Lung (tissue), 12 donors: ENCODE data around the gene SH3PXD2A. TPM values are rescaled to one million over a fixed set of nuclear protein-coding genes. Genes with fewer than 3 reads are reported as not detected.

ENCODE experiments used
- ATAC-seq: fragments of 200-7000 bp; cut with Tn5 transposase; one replicate; pipeline ENCODE4 v1.9.1; 2020; ENCODE audit warnings: moderate number of reproducible peaks; ENCODE audit not compliant: insufficient read depth, low FRiP score
- DNase-seq, 3 donors: peaks; one replicate each; pipeline ENCODE4 v3.0.0-alpha.2; 2013 to 2017
- H3K27ac ChIP-seq, 2 donors: one replicate each; pipeline ENCODE4 v1.5.1; 2013; ENCODE audit warnings: mild to moderate bottlenecking in 2 of 2, moderate library complexity in 2 of 2, control low read depth in 1 of 2, inconsistent platforms in 1 of 2, low read depth in 1 of 2, low read length in 1 of 2
- H3K27me3 ChIP-seq, 3 donors: one replicate each; pipeline ENCODE4 v1.5.1; 2013; ENCODE audit warnings: low read length in 2 of 3; ENCODE audit not compliant: control insufficient read depth in 3 of 3, insufficient read depth in 3 of 3
- H3K36me3 ChIP-seq, 4 donors: one replicate each; pipeline ENCODE4 v1.5.1; 2013; ENCODE audit warnings: low read length in 4 of 4, mild to moderate bottlenecking in 1 of 4, moderate library complexity in 1 of 4; ENCODE audit not compliant: control insufficient read depth in 4 of 4, insufficient read depth in 4 of 4
- H3K4me1 ChIP-seq, 5 donors: one replicate each; pipeline ENCODE4 v1.5.1; 2013; ENCODE audit warnings: low read length in 5 of 5, mild to moderate bottlenecking in 2 of 5, moderate library complexity in 1 of 5; ENCODE audit not compliant: control insufficient read depth in 5 of 5, insufficient read depth in 5 of 5
- H3K4me3 ChIP-seq: one replicate; pipeline ENCODE4 v1.5.1; 2013; ENCODE audit warnings: mild to moderate bottlenecking, control low read depth, moderate library complexity
- H3K9ac ChIP-seq, 2 donors: one replicate each; pipeline ENCODE4 v1.5.1; 2013; ENCODE audit warnings: low read length in 2 of 2, control low read depth in 1 of 2; ENCODE audit not compliant: insufficient read depth in 1 of 2
- H3K9me3 ChIP-seq, 4 donors: one replicate each; pipeline ENCODE4 v1.5.1; 2013; ENCODE audit warnings: low read length in 3 of 4, mild to moderate bottlenecking in 1 of 4, moderate library complexity in 1 of 4; ENCODE audit not compliant: control insufficient read depth in 4 of 4, insufficient read depth in 3 of 4
- WGBS, 2 donors: extraction: QIAGEN DNeasy Blood & Tissue Kit; methylation state at CpG; one replicate each; pipeline ENCODE4 v1.1.7; 2013; 5-methylcytosine and 5-hydroxymethylcytosine counted together
- polyA plus RNA-seq, 2 donors: library from polyadenylated mRNA; stranded (reverse); fragments of 200-250 nt; gene quantifications; one replicate each; pipeline ENCODE4 v1.2.1, GENCODE V29; 2013
- total RNA-seq, 2 donors: library from RNA; depleted of rRNA in 1 of 2; stranded (reverse); fragments of >200 nt in 1 of 2; gene quantifications; one replicate each; pipeline ENCODE4 v1.2.1, GENCODE V29; 2014 to 2021
- TF ChIP-seq, protein P1 (sequence below): IDR thresholded peaks from 2 replicates; pipeline ENCODE4 v1.5.1; 2012; ENCODE audit warnings: mild to moderate bottlenecking; ENCODE audit errors: control extremely low read depth, extremely low read depth
- donor health status: control.
- donor health status: control.
- donor health status: Bipolar disorder and iron deficiency.
- donor health status: healthy.
- donor health status: DM: yes; HTN: yes; CAD: no.

SH3PXD2A gene
- total and polyA plus RNA-seq, 4 donors = 9.9 to 53.2 (median 29.2) TPM

DNA sequence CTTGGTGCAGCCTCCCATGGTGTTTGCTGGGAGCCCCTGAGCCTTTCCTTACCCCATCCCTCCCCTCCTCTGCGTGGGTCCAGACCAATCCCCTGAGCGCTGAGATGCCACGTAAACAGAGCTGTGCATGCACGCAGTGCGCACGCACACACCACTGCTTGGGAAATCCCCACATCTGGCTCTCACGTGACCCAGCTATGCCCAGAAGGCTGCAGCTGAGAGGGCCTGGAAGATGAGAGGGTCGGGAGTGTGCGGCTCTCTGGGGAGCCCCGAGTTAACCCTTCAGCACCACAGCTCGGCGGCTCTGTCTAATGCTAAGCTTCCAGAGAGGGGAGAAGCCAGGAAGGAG lies 177.2 kb downstream of the SH3PXD2A start:
- ATAC-seq = peak; percentile 22
- Histone ChIP-seq H3K9me3 (no peaks in the 10 kb centered on the region), H3K27ac (peak overlapping the region in 1 of 2 donors; percentile 3), H3K4me3 (no peak overlapping the region), H3K9ac (peak overlapping the region in 1 of 2 donors; percentile 71), H3K27me3 (no peaks in the 10 kb centered on the region), H3K4me1 (peaks cover 0 to 50% (median 15%) of the 10 kb centered on the region in 5 donors), H3K36me3 (no peaks in the 10 kb centered on the region)
- peak; percentile 96 to 97 (median 97) for DNase-seq
- TF ChIP-seq, protein P1, sequence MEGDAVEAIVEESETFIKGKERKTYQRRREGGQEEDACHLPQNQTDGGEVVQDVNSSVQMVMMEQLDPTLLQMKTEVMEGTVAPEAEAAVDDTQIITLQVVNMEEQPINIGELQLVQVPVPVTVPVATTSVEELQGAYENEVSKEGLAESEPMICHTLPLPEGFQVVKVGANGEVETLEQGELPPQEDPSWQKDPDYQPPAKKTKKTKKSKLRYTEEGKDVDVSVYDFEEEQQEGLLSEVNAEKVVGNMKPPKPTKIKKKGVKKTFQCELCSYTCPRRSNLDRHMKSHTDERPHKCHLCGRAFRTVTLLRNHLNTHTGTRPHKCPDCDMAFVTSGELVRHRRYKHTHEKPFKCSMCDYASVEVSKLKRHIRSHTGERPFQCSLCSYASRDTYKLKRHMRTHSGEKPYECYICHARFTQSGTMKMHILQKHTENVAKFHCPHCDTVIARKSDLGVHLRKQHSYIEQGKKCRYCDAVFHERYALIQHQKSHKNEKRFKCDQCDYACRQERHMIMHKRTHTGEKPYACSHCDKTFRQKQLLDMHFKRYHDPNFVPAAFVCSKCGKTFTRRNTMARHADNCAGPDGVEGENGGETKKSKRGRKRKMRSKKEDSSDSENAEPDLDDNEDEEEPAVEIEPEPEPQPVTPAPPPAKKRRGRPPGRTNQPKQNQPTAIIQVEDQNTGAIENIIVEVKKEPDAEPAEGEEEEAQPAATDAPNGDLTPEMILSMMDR = no peak
- 12 to 22% methylated on average over 12 of the region's 12 CpGs for WGBS, 2 donors

DNA sequence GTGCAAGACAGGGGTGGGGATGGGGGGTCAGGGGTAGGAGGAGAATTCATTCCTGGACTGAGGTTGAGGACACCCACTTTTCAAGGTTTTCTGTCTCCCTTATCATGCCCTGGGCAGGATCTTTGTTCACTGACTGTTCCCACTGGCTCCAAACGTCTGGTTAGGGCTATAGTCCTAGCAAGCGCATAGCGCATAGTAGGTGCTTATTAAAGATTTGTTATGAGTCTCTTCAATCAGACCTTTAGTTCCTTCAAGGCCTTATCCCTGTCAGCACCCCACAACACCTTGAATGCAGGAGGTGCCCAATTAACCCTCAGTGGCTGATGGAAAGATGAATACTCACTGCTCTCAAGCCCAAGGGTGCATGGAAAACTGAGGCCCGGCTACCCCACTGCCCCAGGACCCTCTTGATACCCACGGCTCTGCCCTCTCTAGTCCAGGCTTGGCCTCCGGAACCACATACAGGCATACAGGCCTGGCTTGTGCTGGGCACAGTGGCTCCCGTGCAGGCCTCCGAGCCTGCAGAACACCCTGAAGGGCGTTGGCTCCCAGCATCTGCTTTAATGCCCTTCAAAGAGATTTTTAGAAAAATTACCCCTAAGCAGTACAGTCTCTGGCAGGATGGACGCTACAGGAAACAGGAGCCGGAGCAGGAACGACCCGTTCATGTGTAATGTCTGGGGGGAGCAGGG lies 177.7 kb downstream of the SH3PXD2A start:
- H3K27me3 ChIP-seq = no peaks in the 10 kb centered on the region
- H3K27ac ChIP-seq = peak overlapping the region in 1 of 2 donors; percentile 37
- ATAC-seq (no peak), DNase-seq (no peak)
- H3K9ac ChIP-seq = peak overlapping the region in 1 of 2 donors; percentile 71
- no peaks in the 10 kb centered on the region for H3K36me3 ChIP-seq
- WGBS, 2 donors = 52 to 55% methylated on average over 13 of the region's 13 CpGs
- TF ChIP-seq, protein P1 = no peak
- no peaks in the 10 kb centered on the region for H3K9me3 ChIP-seq
- H3K4me3 ChIP-seq = no peak overlapping the region
- H3K4me1 ChIP-seq = peaks cover 0 to 50% (median 15%) of the 10 kb centered on the region in 5 donors

DNA sequence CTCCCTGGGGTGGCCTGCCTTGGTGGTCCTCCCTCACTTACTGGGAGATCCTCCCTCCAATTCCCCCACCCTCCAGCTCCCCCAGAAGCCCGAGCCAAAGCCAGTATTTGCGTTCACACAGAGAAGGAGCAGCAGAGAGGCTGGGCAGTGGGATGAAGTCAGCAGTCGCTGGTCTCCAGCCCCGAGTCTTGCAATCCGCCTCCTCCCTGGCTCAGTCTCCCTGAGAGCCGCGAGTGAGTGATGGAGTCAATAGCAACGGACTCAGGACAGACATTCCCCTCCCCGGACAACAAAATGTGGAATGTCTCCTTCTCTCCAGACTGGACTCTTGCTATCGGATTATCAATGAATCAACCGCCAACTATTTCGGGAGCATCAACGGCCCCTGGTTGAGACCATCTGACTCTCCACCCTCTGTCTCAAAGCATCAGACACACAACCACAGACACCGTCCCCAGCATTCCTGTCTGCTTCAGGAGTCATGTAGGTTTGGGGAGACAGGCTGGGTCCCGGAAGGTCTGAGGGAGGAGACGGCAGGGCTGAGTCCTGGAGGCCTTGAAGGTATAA lies 178.4 kb downstream of the SH3PXD2A start:
- TF ChIP-seq, protein P1 = no peak
- ATAC-seq = peak; percentile 22
- DNase-seq = peak; percentile 64 to 79 (median 68)
- Histone ChIP-seq H3K27ac (peak overlapping the region in 1 of 2 donors; percentile 88), H3K27me3 (no peaks in the 10 kb centered on the region), H3K9me3 (no peaks in the 10 kb centered on the region), H3K4me1 (peaks cover 0 to 57% (median 15%) of the 10 kb centered on the region in 5 donors), H3K9ac (peak overlapping the region in 1 of 2 donors; percentile 71), H3K36me3 (no peaks in the 10 kb centered on the region), H3K4me3 (no peak overlapping the region)
- 83 to 85% methylated on average over 16 of the region's 16 CpGs for WGBS, 2 donors
